ENCODE data around the gene VPS9D1.
"Not testable (repeated sequence)": the region's sequence is repeated elsewhere in the genome, so short reads cannot be mapped to it uniquely, and the experiment has no call there.

The VPS9D1 gene

DNA sequence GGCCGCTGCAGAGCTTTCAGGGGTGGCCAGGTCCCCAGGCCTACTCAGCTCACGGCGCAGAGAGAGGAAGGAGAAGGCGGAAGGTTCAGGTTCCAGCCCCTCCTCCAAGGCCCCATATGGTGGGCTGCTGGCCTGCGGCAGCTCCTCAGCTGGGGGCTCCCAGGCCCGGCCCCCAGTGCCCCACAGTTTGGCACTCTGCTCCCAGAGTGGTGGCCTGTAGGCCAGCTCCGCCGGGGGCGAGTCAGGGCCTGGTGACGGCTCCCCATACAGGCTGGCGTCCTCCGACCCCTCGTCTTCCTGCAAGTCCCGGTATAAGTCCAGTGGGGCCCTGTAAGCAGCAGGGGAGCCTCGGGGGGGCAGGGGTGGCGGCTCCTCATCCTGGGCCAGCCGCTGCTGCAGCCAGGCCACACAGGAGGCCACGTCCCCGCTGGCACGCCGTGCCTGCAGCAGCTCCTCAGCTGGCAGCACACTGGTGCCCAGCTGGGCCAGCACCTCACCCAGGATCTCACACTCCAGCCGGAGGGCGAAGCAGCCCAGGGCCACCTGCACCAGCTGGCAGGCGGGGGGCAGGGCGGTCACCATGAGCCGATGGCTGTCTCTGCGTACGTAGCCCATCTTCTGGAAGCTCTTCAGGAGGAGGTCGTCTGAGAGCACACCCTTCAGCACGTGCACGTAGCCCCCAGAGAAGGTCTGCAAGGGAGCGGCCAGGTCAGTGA, 22.9 kb downstream of the VPS9D1 start:
- no peak for TF ChIP-seq POLR2A (IDR thresholded peaks at IDR 0.05; ENCODE audit: low read length)
- no peak for TF ChIP-seq GATA1 (IDR thresholded peaks at IDR 0.05; ENCODE audit: low read depth, low read length)

DNA sequence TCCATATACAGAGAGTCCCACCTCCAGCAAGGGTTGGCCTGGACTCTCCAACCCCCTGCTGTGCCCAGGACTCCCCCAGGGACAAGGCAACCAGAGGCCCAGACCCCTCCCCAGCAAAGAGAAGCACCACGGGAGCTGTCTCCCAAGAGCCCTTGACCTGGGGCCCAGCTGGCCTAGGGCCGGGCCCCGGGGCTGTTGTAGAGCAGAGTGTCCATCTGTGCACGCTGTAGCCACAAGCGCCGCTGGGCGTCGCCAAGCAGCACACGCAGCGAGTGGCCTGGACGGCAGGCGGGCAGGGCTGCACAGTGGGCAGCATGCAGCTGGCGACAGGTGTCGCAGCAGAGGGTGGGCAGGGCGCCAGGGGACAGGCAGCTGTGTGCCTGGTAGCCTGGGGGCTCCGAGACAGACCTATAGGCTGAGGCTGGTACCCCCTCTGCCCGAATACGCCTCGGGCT, 23.5 kb downstream of the VPS9D1 start:
- TF ChIP-seq GATA1 (IDR thresholded peaks at IDR 0.05; ENCODE audit: low read depth, low read length) (no peak), POLR2A (IDR thresholded peaks at IDR 0.05; ENCODE audit: low read length) (no peak)

More for the DNA sequence above, 22.9 kb downstream of the VPS9D1 start:
- DNase-seq = no peak

GRCh38 chr16:89696670-89697128, 24.0 kb downstream of the VPS9D1 start:
- TF ChIP-seq POLR2A (IDR thresholded peaks at IDR 0.05; ENCODE audit: low read length) (peak; percentile 21), GATA1 (IDR thresholded peaks at IDR 0.05; ENCODE audit: low read depth, low read length) (no peak)
- no peak for DNase-seq

More for the DNA sequence above, 23.5 kb downstream of the VPS9D1 start:
- no peak for DNase-seq

- no peak for DNase-seq
- TF ChIP-seq GATA1 (IDR thresholded peaks at IDR 0.05; ENCODE audit: low read depth, low read length) (no peak), POLR2A (IDR thresholded peaks at IDR 0.05; ENCODE audit: low read length) (no peak)
These were observed 24.6 kb downstream of the VPS9D1 start for GRCh38 chr16:89695875-89696669.

GRCh38 chr16:89695086-89695874, 25.4 kb downstream of the VPS9D1 start:
- TF ChIP-seq GATA1 (IDR thresholded peaks at IDR 0.05; ENCODE audit: low read depth, low read length) = no peak
- TF ChIP-seq POLR2A (IDR thresholded peaks at IDR 0.05; ENCODE audit: low read length) = peak; percentile 24
- no peak for DNase-seq

GRCh38 chr16:89694784-89695085, 26.0 kb downstream of the VPS9D1 start:
- not testable (repeated sequence) for DNase-seq

- no peak for DNase-seq
- TF ChIP-seq GATA1 (IDR thresholded peaks at IDR 0.05; ENCODE audit: low read depth, low read length) (no peak), POLR2A (IDR thresholded peaks at IDR 0.05; ENCODE audit: low read length) (no peak)
These were observed 26.5 kb downstream of the VPS9D1 start for GRCh38 chr16:89693931-89694783.

DNA sequence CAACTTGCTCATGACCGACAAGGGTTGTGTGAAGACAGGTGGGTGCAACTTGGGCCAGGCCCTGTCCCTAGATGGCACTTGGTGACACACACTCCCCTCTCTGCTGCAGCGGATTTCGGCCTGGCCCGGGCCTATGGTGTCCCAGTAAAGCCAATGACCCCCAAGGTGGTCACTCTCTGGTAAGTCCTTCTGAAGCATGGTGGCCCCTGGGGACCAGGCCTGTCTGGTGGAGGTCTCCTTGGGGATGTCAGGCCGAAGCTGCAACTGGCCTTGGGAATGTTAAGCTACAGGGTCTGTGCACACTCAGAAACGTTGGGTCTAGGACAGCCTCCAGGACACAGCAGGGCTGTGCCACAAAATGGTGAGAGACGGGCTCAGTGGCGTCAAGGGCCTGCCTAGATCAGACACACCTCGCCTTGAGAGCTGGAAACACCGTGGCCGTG, 27.4 kb downstream of the VPS9D1 start:
- DNase-seq = no peak
- TF ChIP-seq GATA1 (IDR thresholded peaks at IDR 0.05; ENCODE audit: low read depth, low read length) = no peak
- no peak for TF ChIP-seq POLR2A (IDR thresholded peaks at IDR 0.05; ENCODE audit: low read length)

DNA sequence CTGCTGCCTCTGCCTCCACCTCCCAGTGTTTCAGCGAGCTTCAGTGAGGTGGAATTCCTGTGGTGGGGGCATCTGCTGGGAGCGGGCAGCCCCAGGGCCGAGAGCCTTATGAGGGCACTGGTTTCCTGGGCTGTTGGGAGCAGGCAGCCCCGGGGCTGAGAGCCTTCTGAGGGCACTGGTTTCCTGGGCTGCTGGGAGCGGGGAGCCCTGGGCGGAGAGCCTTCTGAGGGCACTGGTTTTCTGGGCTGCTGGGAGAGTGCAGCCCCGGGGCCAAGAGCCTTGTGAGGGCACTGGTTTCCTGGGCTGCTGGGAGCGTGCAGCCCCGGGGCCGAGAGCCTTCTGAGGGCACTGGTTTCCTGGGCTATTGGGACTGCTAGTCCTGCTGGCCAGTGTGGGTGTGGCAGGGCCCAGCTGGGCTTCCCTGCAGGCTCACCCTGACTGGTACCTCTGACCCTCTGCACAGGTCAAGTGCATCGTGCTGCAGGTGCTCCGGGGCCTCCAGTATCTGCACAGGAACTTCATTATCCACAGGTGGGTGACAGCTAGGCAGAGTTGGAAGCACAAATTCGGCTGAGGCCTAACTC, 28.6 kb downstream of the VPS9D1 start:
- no peak for TF ChIP-seq POLR2A (IDR thresholded peaks at IDR 0.05; ENCODE audit: low read length)
- no peak for TF ChIP-seq GATA1 (IDR thresholded peaks at IDR 0.05; ENCODE audit: low read depth, low read length)
- DNase-seq = no peak

DNA sequence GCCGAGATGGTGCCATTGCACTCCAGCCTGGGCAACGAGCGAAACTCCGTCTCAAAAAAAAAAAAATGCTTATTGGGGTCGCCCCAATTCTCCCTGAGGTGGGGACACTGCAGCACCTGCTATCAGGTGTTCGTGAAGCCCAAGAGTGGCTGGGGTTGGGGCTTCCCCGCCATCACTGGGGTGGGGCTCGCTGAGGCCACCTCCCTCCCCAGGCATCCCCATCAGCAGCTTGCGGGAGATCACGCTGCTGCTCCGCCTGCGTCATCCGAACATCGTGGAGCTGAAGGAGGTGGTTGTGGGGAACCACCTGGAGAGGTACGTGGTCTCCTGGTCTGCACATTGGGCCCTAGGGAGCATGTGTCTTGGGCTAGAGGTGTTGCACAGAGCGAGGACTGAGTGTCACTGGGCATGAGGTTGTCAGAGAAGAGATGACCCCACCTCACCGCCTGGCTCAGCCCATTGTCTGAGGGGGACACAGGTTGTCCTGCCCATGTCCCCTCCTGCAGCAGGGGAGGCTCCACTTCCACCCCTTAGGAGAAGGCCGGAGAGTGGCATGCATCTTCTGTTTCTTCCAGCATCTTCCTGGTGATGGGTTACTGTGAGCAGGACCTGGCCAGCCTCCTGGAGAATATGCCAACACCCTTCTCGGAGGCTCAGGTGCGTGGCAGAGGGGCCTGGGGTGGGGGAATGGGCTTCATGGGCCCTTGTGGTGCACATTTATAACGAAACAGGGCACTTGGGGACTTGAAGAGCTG, 29.3 kb downstream of the VPS9D1 start:
- TF ChIP-seq POLR2A (IDR thresholded peaks at IDR 0.05; ENCODE audit: low read length) = no peak
- TF ChIP-seq GATA1 (IDR thresholded peaks at IDR 0.05; ENCODE audit: low read depth, low read length) = no peak
- no peak for DNase-seq

DNA sequence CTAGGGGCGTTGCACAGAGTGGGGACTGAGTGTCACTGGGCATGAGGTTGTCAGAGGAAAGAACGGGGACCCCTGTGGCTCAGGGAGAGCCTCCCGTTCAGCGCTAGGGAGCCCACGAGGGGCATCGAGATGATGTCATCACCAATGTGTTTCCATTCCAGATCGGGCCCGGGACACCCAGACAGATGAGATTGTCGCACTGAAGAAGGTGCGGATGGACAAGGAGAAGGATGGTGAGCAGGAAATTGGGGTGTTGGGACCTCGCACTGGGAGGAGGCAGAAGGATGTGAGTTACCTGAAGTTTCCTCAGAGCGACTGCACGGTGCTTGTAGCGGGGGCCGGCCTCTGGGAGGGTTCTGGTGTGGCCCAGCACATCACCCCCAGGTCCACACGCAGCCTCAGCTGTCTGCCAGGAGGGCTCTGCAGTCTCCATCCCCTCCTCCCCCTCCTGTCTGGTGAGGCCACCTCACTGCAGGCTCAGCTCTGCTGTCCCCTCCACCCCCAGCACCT, 30.3 kb downstream of the VPS9D1 start:
- DNase-seq = no peak
- TF ChIP-seq POLR2A (IDR thresholded peaks at IDR 0.05; ENCODE audit: low read length) (no peak), GATA1 (IDR thresholded peaks at IDR 0.05; ENCODE audit: low read depth, low read length) (no peak)

- DNase-seq = not testable (repeated sequence)
These were observed 31.1 kb downstream of the VPS9D1 start for GRCh38 chr16:89689621-89690020.

Data from erythroblast (primary cell).